H1 (cell line): ENCODE measurements around the gene CAP1. TPM values are rescaled to one million over a fixed set of nuclear protein-coding genes. Genes with fewer than 3 reads are reported as not detected.

ENCODE experiments used
- FOSL1 ChIP-seq: IDR thresholded peaks from 2 replicates; pipeline ENCODE4 v1.6.1; 2011; ENCODE audit warnings: mild to moderate bottlenecking, low read depth, low read length, moderate library complexity; ENCODE audit not compliant: insufficient read depth
- HDAC6 ChIP-seq: IDR thresholded peaks from one replicate; pipeline ENCODE4 v1.7.1; 2012; ENCODE audit warnings: low read depth, mild to moderate bottlenecking, inconsistent platforms, low read length, moderate library complexity
- KDM1A ChIP-seq: fragments of 200-600, 300-600 bp; sonication (generic); IDR thresholded peaks from 2 replicates; pipeline ENCODE4 v1.7.1; 2016; ENCODE audit warnings: mild to moderate bottlenecking, low read length, borderline replicate concordance
- polyA plus RNA-seq, 7 experiments: library from polyadenylated mRNA; depleted of rRNA in 3 of 7; stranded (reverse) in 5 of 7; unstranded in 2 of 7; fragments of >200 nt in 5 of 7; fragments of 200-250 nt in 2 of 7; gene quantifications; 1 replicate in 5 of 7; 2 replicates in 1 of 7; 4 replicates in 1 of 7; pipeline versions ENCODE4 v1.2.1 to v1.2.3, GENCODE V29; 2011 to 2013; ENCODE audit warnings: missing spikeins in 2 of 7, mixed read lengths in 2 of 7
- total RNA-seq: library from RNA; stranded (reverse); fragmentation: NEBNext Ultra II Directional; extraction: Animal tissue kit (Norgen Biotek cat#: 25700); gene quantifications from 2 replicates; pipeline ENCODE4 v1.2.1, GENCODE V29; 2021

Gene CAP1
- total and polyA plus RNA-seq, 2 of the 8 experiments (the other 6 are each of a cell fraction or from before 2014, with no cell fraction given), result 140 to 295 TPM

DNA sequence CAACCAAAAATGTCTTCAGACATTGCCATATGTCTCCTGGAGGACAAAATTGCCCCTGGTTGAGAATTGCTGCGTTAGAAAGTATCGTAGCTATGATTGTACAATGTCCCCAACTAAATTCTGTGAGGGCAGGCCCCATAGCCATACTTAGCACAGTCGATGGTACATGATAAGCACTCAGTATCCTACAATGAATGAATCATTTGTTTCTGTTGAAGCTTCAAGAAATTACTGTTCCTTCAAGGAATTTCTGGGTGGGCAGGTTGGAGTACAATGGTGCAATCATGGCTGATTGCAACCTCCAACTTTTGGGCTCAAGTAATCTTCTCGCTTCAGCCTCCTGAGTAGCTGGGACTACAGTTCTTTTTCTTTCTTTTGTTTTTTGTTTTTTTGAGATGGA lies 4.7 kb downstream of the CAP1 start (continued):
- TF ChIP-seq FOSL1 (no peak), KDM1A (no peak), HDAC6 (no peak)
